H1 (cell line): ENCODE measurements around the gene HS6ST1. TPM values are rescaled to one million over a fixed set of nuclear protein-coding genes. Genes with fewer than 3 reads are reported as not detected.

Experiments
- CTCF ChIA-PET: fragments of 300-600 bp; sonication (Branson Sonifier 250); formaldehyde crosslinking; loops from one replicate; lab custom pipeline; 2021; ENCODE audit not compliant: partially characterized antibody; lab: Charles Lee
- POLR2A ChIA-PET: fragments of 300-600 bp; sonication (Branson Sonifier 250); formaldehyde crosslinking; loops from one replicate; lab custom pipeline; 2021; ENCODE audit warnings: inconsistent platforms; ENCODE audit not compliant: partially characterized antibody; lab: Charles Lee
- DNase-seq, 2 experiments: peaks; one replicate each; pipeline versions ENCODE4 v3.0.0 to v3.0.0-alpha.2; 2010 to 2022; ENCODE audit warnings: low spot score in 2 of 2, low read depth in 1 of 2, mixed read lengths in 1 of 2
- FAIRE-seq: peaks from 2 replicates; lab custom pipeline; 2011; peaks lifted over from hg19 to GRCh38; lab: Jason Lieb, UNC
- H2AFZ ChIP-seq: 2 replicates; pipeline ENCODE4 v1.8.1; 2012; ENCODE audit warnings: low read length, inconsistent platforms
- H2AK5ac ChIP-seq: 2 replicates; pipeline ENCODE4 v1.6.1; 2013; ENCODE audit warnings: low read depth, low read length
- H2BK120ac ChIP-seq: replicated peaks from 2 replicates; pipeline ENCODE3; 2013; ENCODE audit warnings: low read depth, low read length, inconsistent platforms
- H2BK12ac ChIP-seq: 2 replicates; pipeline ENCODE4 v1.6.1; 2013; ENCODE audit warnings: low read depth, low read length
- H2BK15ac ChIP-seq: 2 replicates; pipeline ENCODE4 v1.6.1; 2013; ENCODE audit warnings: low read length
- H2BK20ac ChIP-seq: 2 replicates; pipeline ENCODE4 v1.6.1; 2013; ENCODE audit warnings: low read length
- H2BK5ac ChIP-seq: 2 replicates; pipeline ENCODE4 v1.6.1; 2013; ENCODE audit warnings: low read depth, low read length
- H3K14ac ChIP-seq: 2 replicates; pipeline ENCODE4 v1.6.1; 2013; ENCODE audit warnings: inconsistent platforms; ENCODE audit not compliant: insufficient read length
- H3K18ac ChIP-seq: 2 replicates; pipeline ENCODE4 v1.6.1; 2013; ENCODE audit warnings: low read length; ENCODE audit errors: extremely low read depth
- H3K23ac ChIP-seq: 2 replicates; pipeline ENCODE4 v1.6.1; 2013; ENCODE audit warnings: inconsistent platforms; ENCODE audit not compliant: insufficient read length
- H3K23me2 ChIP-seq: 2 replicates; pipeline ENCODE4 v1.6.1; 2013; ENCODE audit warnings: low read depth, low read length
- H3K27ac ChIP-seq: 2 replicates; pipeline ENCODE4 v1.6.1; 2011; ENCODE audit warnings: low read depth, low read length, inconsistent platforms
- H3K27me3 ChIP-seq, 4 experiments: replicated peaks in 1 of 4; 1 replicate in 1 of 4; 2 replicates in 3 of 4; pipeline versions ENCODE4 v1.6.1 to v1.8.1; 2011 to 2013; ENCODE audit warnings: low read length in 3 of 4, mild to moderate bottlenecking in 3 of 4, inconsistent platforms in 2 of 4, mixed read lengths in 2 of 4, moderate library complexity in 1 of 4; ENCODE audit not compliant: control insufficient read depth in 3 of 4, insufficient read depth in 3 of 4; ENCODE audit errors: extremely low read depth in 1 of 4
- H3K36me3 ChIP-seq, 4 experiments: 2 replicates each; pipeline versions ENCODE4 v1.6.1 to v1.8.1; 2011 to 2013; ENCODE audit warnings: mild to moderate bottlenecking in 4 of 4, low read length in 3 of 4, moderate library complexity in 2 of 4, control low read depth in 1 of 4, inconsistent platforms in 1 of 4; ENCODE audit not compliant: insufficient read depth in 4 of 4, control insufficient read depth in 2 of 4
- H3K4ac ChIP-seq: replicated peaks from 2 replicates; pipeline ENCODE3; 2013; ENCODE audit warnings: low read length, low read depth, mixed read lengths, inconsistent platforms; ENCODE audit not compliant: insufficient read length
- H3K4me1 ChIP-seq, 4 experiments: replicated peaks in 1 of 4; 1 replicate in 1 of 4; 2 replicates in 3 of 4; pipeline versions ENCODE4 v1.6.1 to v1.8.1; 2011 to 2013; ENCODE audit warnings: low read length in 3 of 4, inconsistent platforms in 2 of 4, mixed read lengths in 1 of 4; ENCODE audit not compliant: insufficient read depth in 4 of 4, control insufficient read depth in 3 of 4
- H3K4me2 ChIP-seq, 2 experiments: 2 replicates each; pipeline versions ENCODE4 v1.6.1 to v1.8.1; 2011 to 2013; ENCODE audit warnings: low read depth in 2 of 2, low read length in 2 of 2, control low read depth in 1 of 2, inconsistent platforms in 1 of 2, mild to moderate bottlenecking in 1 of 2; ENCODE audit not compliant: insufficient read depth in 1 of 2
- H3K4me3 ChIP-seq, 4 experiments: fragments of 200-600, 300-600 bp in 1 of 4; sonication (generic), shearing (Covaris generic), sonication (Bioruptor Twin) in 1 of 4; 2 replicates each; pipeline versions ENCODE4 v1.5.1 to v1.8.1; 2011 to 2016; ENCODE audit warnings: low read length in 4 of 4, low read depth in 3 of 4, control low read depth in 2 of 4, inconsistent platforms in 2 of 4, mild to moderate bottlenecking in 2 of 4, mixed read lengths in 1 of 4, moderate library complexity in 1 of 4; ENCODE audit not compliant: insufficient read depth in 2 of 4; ENCODE audit errors: extremely low read depth in 1 of 4
- H3K56ac ChIP-seq: replicated peaks from 2 replicates; pipeline ENCODE3; 2013; ENCODE audit warnings: low read depth, mild to moderate bottlenecking, mixed read lengths, low read length, inconsistent platforms; ENCODE audit not compliant: insufficient read length
- H3K79me1 ChIP-seq: 2 replicates; pipeline ENCODE4 v1.6.1; 2013; ENCODE audit warnings: low read depth, low read length, control low read depth
- H3K79me2 ChIP-seq, 2 experiments: 2 replicates each; pipeline versions ENCODE4 v1.6.1 to v1.8.1; 2012 to 2013; ENCODE audit warnings: low read length in 2 of 2, mild to moderate bottlenecking in 2 of 2, inconsistent platforms in 1 of 2; ENCODE audit not compliant: insufficient read depth in 2 of 2, control insufficient read depth in 1 of 2
- H3K9ac ChIP-seq, 4 experiments: replicated peaks in 1 of 4; 1 replicate in 1 of 4; 2 replicates in 3 of 4; pipeline versions ENCODE4 v1.6.1 to v1.8.1; 2011 to 2013; ENCODE audit warnings: low read depth in 3 of 4, low read length in 3 of 4, control low read depth in 2 of 4, mild to moderate bottlenecking in 2 of 4, moderate library complexity in 2 of 4, inconsistent platforms in 1 of 4; ENCODE audit errors: extremely low read depth in 1 of 4
- H3K9me3 ChIP-seq, 2 experiments: 2 replicates each; pipeline versions ENCODE4 v1.6.1 to v1.8.1; 2012 to 2013; ENCODE audit warnings: mild to moderate bottlenecking in 2 of 2, moderate library complexity in 2 of 2, control low read depth in 1 of 2, inconsistent platforms in 1 of 2, low read depth in 1 of 2, low read length in 1 of 2, mixed read lengths in 1 of 2; ENCODE audit not compliant: insufficient read depth in 2 of 2
- H4K20me1 ChIP-seq, 2 experiments: replicated peaks in 1 of 2; 2 replicates each; pipeline versions ENCODE3 to v1.8.1; 2011 to 2013; ENCODE audit warnings: inconsistent platforms in 2 of 2, low read length in 2 of 2, mild to moderate bottlenecking in 1 of 2; ENCODE audit not compliant: insufficient read depth in 2 of 2, control insufficient read depth in 1 of 2
- H4K5ac ChIP-seq: 2 replicates; pipeline ENCODE4 v1.6.1; 2013; ENCODE audit warnings: low read length, low read depth, mixed read lengths, inconsistent platforms; ENCODE audit not compliant: insufficient read length
- H4K8ac ChIP-seq: 2 replicates; pipeline ENCODE4 v1.8.0; 2013; ENCODE audit warnings: mild to moderate bottlenecking, moderate library complexity, low read length, inconsistent platforms; ENCODE audit not compliant: insufficient read depth; ENCODE audit errors: extremely low read depth
- H4K91ac ChIP-seq: replicated peaks from 2 replicates; pipeline ENCODE3; 2013; ENCODE audit warnings: low read length, mixed read lengths, inconsistent platforms; ENCODE audit not compliant: insufficient read length
- BCL11A ChIP-seq, 2 experiments: IDR thresholded peaks; one replicate each; pipeline ENCODE4 v1.6.1; 2011; ENCODE audit warnings: low read depth in 2 of 2, low read length in 2 of 2, mild to moderate bottlenecking in 2 of 2
- EGR1 ChIP-seq: IDR thresholded peaks from 2 replicates; pipeline ENCODE4 v1.6.1; 2011; ENCODE audit warnings: low read depth, low read length, borderline replicate concordance
- HDAC6 ChIP-seq: IDR thresholded peaks from one replicate; pipeline ENCODE4 v1.7.1; 2012; ENCODE audit warnings: low read depth, mild to moderate bottlenecking, inconsistent platforms, low read length, moderate library complexity
- JUN ChIP-seq: IDR thresholded peaks from 2 replicates; pipeline ENCODE4 v1.6.1; 2011; ENCODE audit warnings: low read depth, mild to moderate bottlenecking, improper control_type of control experiment, low read length
- MAFK ChIP-seq: IDR thresholded peaks from 2 replicates; pipeline ENCODE4 v1.6.1; 2012; ENCODE audit warnings: low read depth, mild to moderate bottlenecking, improper control_type of control experiment, low read length
- MAX ChIP-seq: IDR thresholded peaks from 2 replicates; pipeline ENCODE4 v1.6.1; 2012; ENCODE audit warnings: inconsistent platforms
- PHF8 ChIP-seq: fragments of 200-600 bp; sonication (generic); conservative IDR thresholded peaks from 2 replicates; pipeline ENCODE4 v1.7.1; 2012; ENCODE audit warnings: low read depth, mild to moderate bottlenecking, inconsistent platforms, low read length, moderate library complexity
- POU5F1 ChIP-seq: IDR thresholded peaks from 2 replicates; pipeline ENCODE4 v1.6.1; 2011; ENCODE audit warnings: low read depth, mild to moderate bottlenecking, low read length, moderate library complexity
- RAD21 ChIP-seq, 2 experiments: IDR thresholded peaks in 1 of 2; conservative IDR thresholded peaks in 1 of 2; 2 replicates each; pipeline ENCODE4 v1.6.1; 2011; ENCODE audit warnings: low read depth in 2 of 2, low read length in 2 of 2, improper control_type of control experiment in 1 of 2, inconsistent platforms in 1 of 2, mild to moderate bottlenecking in 1 of 2, moderate library complexity in 1 of 2
- RBBP5 ChIP-seq: IDR thresholded peaks from 2 replicates; pipeline ENCODE4 v1.7.1; 2012; ENCODE audit warnings: low read depth, mild to moderate bottlenecking, inconsistent platforms, low read length, moderate library complexity, borderline replicate concordance
- SP1 ChIP-seq: IDR thresholded peaks from 2 replicates; pipeline ENCODE4 v1.6.1; 2011; ENCODE audit warnings: low read depth, low read length
- SUZ12 ChIP-seq: fragments of 200-600 bp; sonication (generic); IDR thresholded peaks from 2 replicates; pipeline ENCODE4 v1.6.1; 2012; ENCODE audit warnings: mild to moderate bottlenecking, inconsistent platforms, low read length, moderate library complexity, mixed read lengths
- TAF1 ChIP-seq: IDR thresholded peaks from 2 replicates; pipeline ENCODE4 v1.6.1; 2011; ENCODE audit warnings: mild to moderate bottlenecking, low read depth, low read length
- TEAD4 ChIP-seq: IDR thresholded peaks from 2 replicates; pipeline ENCODE4 v1.6.1; 2012; ENCODE audit warnings: low read depth, low read length, inconsistent platforms, mixed read lengths
- YY1 ChIP-seq: IDR thresholded peaks from 2 replicates; pipeline ENCODE4 v1.6.1; 2011; ENCODE audit warnings: low read depth, mild to moderate bottlenecking, low read length
- WGBS, 2 experiments: shearing (Covaris generic) in 1 of 2; methylation state at CpG; one replicate each; pipeline versions ENCODE4 v1.1.6 to v1.1.7; 2013 to 2015; ENCODE audit warnings: low lambda C conversion rate in 2 of 2, mixed read lengths in 2 of 2, inconsistent platforms in 1 of 2, low coverage in 1 of 2, missing lambda C conversion rate in 1 of 2; ENCODE audit not compliant: insufficient replicate concordance in 2 of 2, insufficient coverage in 1 of 2, insufficient read length in 1 of 2; ENCODE audit errors: extremely low coverage in 1 of 2, missing lambda C conversion rate in 1 of 2; 5-methylcytosine and 5-hydroxymethylcytosine counted together
- polyA plus RNA-seq, 7 experiments: library from polyadenylated mRNA; depleted of rRNA in 3 of 7; stranded (reverse) in 5 of 7; unstranded in 2 of 7; fragments of >200 nt in 5 of 7; fragments of 200-250 nt in 2 of 7; gene quantifications; 1 replicate in 5 of 7; 2 replicates in 1 of 7; 4 replicates in 1 of 7; pipeline versions ENCODE4 v1.2.1 to v1.2.3, GENCODE V29; 2011 to 2013; ENCODE audit warnings: missing spikeins in 2 of 7, mixed read lengths in 2 of 7
- total RNA-seq: library from RNA; stranded (reverse); fragmentation: NEBNext Ultra II Directional; extraction: Animal tissue kit (Norgen Biotek cat#: 25700); gene quantifications from 2 replicates; pipeline ENCODE4 v1.2.1, GENCODE V29; 2021

The HS6ST1 gene
- total and polyA plus RNA-seq, 2 of the 8 experiments (the other 6 are each of a cell fraction or from before 2014, with no cell fraction given) = 37.4 to 74.6 TPM

- peaks cover 6% of the 10 kb centered on the region; the same call in 1 of the 2 replicates for H3K23me2 ChIP-seq
- no peak overlapping the region for H4K91ac ChIP-seq
- peaks cover 0 to 3% (median 0%) of the 10 kb centered on the region in 4 experiments; a peak in 1 of 7 replicates for H3K4me1 ChIP-seq
- H4K8ac ChIP-seq = no peak overlapping the region
- no peaks in the 10 kb centered on the region for H3K79me2 ChIP-seq
- no peak overlapping the region for H3K4me3 ChIP-seq
- H2AK5ac ChIP-seq = no peak overlapping the region
- peaks cover 2% of the 10 kb centered on the region in 2 experiments; a peak in 2 of 4 replicates for H3K9me3 ChIP-seq
- no peak overlapping the region for H2BK15ac ChIP-seq
- no peak overlapping the region for H2BK5ac ChIP-seq
- CTCF ChIA-PET = interaction anchor here (0.8 kb wide), 1 partner anchor 16 kb away, joined by 3 read pairs; no protein-coding TSS in a partner anchor
- H3K18ac ChIP-seq = no peak overlapping the region
- no peaks in the 10 kb centered on the region for H3K79me1 ChIP-seq
- H3K9ac ChIP-seq = no peak overlapping the region
- no peak overlapping the region for H2AFZ ChIP-seq
- H3K4me2 ChIP-seq = no peak overlapping the region
- no peak overlapping the region for H4K5ac ChIP-seq
- H4K20me1 ChIP-seq = no peaks in the 10 kb centered on the region
- no peak overlapping the region for H3K27ac ChIP-seq
- no peak for DNase-seq
- H3K36me3 ChIP-seq = no peaks in the 10 kb centered on the region; a peak in 1 of 8 replicates
- no peak overlapping the region for H3K4ac ChIP-seq
- POLR2A ChIA-PET = no interaction called here
- H3K27me3 ChIP-seq = no peaks in the 10 kb centered on the region; a peak in 1 of 7 replicates
- no peak overlapping the region for H2BK12ac ChIP-seq
- H2BK20ac ChIP-seq = no peak overlapping the region
- no peak overlapping the region for H3K56ac ChIP-seq
- H2BK120ac ChIP-seq = no peak overlapping the region
- no peak for FAIRE-seq
- H3K14ac ChIP-seq = no peak overlapping the region
- 87% methylated on average over 3 of the region's 3 CpGs; no CpG with 5 or more reads in 1 of the 2 experiments for WGBS, 2 experiments
- H3K23ac ChIP-seq = no peak overlapping the region
- TF ChIP-seq HDAC6 (no peak), TEAD4 (no peak), RAD21 (IDR thresholded peaks at IDR 0.05 in 1 of 2, conservative IDR thresholded peaks at IDR 0.05 in 1 of 2; ENCODE audit: low read depth in 2 of 2, low read length in 2 of 2) (no peak), SUZ12 (no peak), PHF8 (no peak), TAF1 (no peak), MAFK (no peak), EGR1 (no peak), MAX (no peak), YY1 (no peak), RBBP5 (no peak), BCL11A (IDR thresholded peaks at IDR 0.05; ENCODE audit: low read depth in 2 of 2, low read length in 2 of 2) (no peak), JUN (no peak), SP1 (no peak), POU5F1 (no peak)
Observed at GRCh38 chr2:128341621-128342020, 23.0 kb upstream of the HS6ST1 start.
